T47D (cell line): ENCODE measurements around the gene UBR7.

Experiments used
- DNase-seq, 2 experiments: peaks; one replicate each; pipeline versions ENCODE4 v3.0.0 to v3.0.0-alpha.2; 2011 to 2012; ENCODE audit warnings: low read depth in 1 of 2, low spot score in 1 of 2
- JUND ChIP-seq: IDR thresholded peaks from 2 replicates; pipeline ENCODE4 v1.6.1; 2012; ENCODE audit warnings: low read depth
- in situ Hi-C: cut with HindIII; loops from 2 replicates; pipeline ENCODE4 v1.10.0; 2016; ENCODE audit warnings: low sequenced_read_pairs, low pct_unique_long_range_greater_than_20kb

UBR7 gene

DNA sequence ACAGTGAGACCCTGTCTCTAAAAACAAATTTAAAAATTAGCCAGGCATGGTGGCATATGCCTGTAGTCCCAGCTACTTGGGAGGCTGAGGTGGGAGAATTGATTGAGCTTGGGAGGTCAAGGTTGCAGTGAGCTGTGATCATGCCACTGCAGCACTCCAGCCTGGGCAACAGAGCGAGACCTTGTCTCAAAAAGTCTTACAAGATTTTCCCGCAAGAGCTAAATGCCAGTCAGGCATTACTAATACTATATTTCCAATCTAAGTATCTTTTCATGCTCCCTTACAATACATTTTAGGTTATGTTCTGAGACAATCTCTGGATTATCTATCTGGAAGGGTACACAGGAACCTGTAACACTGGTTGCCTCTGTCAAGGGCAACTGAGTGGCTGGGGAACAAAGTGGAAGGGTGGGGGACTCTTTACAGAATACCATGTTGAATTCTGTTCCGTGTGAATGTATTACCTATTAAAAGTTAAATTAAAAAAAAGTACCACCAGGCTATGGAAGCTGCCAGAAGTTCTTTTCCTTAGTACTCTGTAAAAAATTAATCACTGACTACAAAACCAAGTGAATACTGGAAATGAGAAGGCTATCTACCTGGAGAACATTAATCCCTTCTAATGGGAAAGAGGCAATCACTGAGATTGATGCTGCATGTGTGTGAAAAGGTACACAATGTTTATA, 69.1 kb downstream of the UBR7 start:
- TF ChIP-seq JUND, result no peak
- DNase-seq, result no peak
- in situ Hi-C loops, result no loop called here
